K562 (cell line): ENCODE measurements around the gene H3-3A. TPM values are rescaled to one million over a fixed set of nuclear protein-coding genes. Genes with fewer than 3 reads are reported as not detected.

Experiments used
- MED1 ChIP-seq: sonication (generic); formaldehyde crosslinking; IDR thresholded peaks from 2 replicates; pipeline ENCODE4 v1.8.1; 2023; ENCODE audit warnings: missing genetic modification reagents, borderline replicate concordance
- POLR2B ChIP-seq: fragments of 450-650 bp; IDR thresholded peaks from 2 replicates; pipeline ENCODE4 v1.6.1; 2018; ENCODE audit warnings: low read depth; ENCODE audit not compliant: partially characterized antibody
- PTTG1 ChIP-seq: fragments of 450-650 bp; IDR thresholded peaks from 2 replicates; pipeline ENCODE4 v1.6.1; 2016; ENCODE audit warnings: low read depth, mild to moderate bottlenecking, missing genetic modification characterization, missing compliant biosample characterization
- SIN3B ChIP-seq: fragments of 450-650 bp; IDR thresholded peaks from 2 replicates; pipeline ENCODE4 v1.6.1; 2017; ENCODE audit warnings: low read depth, mild to moderate bottlenecking, moderate library complexity
- ZNF518B ChIP-seq: fragments of 250-450 bp; sonication (Bioruptor Pico); IDR thresholded peaks from 2 replicates; pipeline ENCODE4 v1.5.0; 2021; ENCODE audit warnings: mild to moderate bottlenecking, moderate library complexity
- ZNF589 ChIP-seq: fragments of 200-800 bp; sonication (Bioruptor generic); IDR thresholded peaks from 2 replicates; pipeline ENCODE4 v1.6.1; 2016; ENCODE audit warnings: low read depth, missing genetic modification characterization, missing compliant biosample characterization
- polyA plus RNA-seq, 8 experiments: library from polyadenylated mRNA; depleted of rRNA in 4 of 8; stranded (reverse) in 5 of 8; unstranded in 3 of 8; fragments of >200 nt; fragmentation: Nextera tagmentation in 2 of 8; fragmentation: Illumina TruSeq in 1 of 8; extraction: Ambion mirVana in 2 of 8; extraction: Trizol in 1 of 8; gene quantifications; 2 replicates each; pipeline versions ENCODE4 v1.2.1 to v1.2.3, GENCODE V29; 2011 to 2014; ENCODE audit warnings: inconsistent platforms in 1 of 8, missing spikeins in 1 of 8
- total RNA-seq, 7 experiments: library from RNA; depleted of rRNA in 6 of 7; stranded (reverse); fragments of >200 nt in 6 of 7; fragmentation: Illumina TruSeq in 2 of 7; extraction: Trizol in 2 of 7; gene quantifications; 2 replicates each; pipeline versions ENCODE4 v1.2.1 to v1.2.3, GENCODE V29; 2011 to 2021; ENCODE audit warnings: low replicate concordance in 1 of 7

The H3-3A gene
- total and polyA plus RNA-seq, 9 of the 15 experiments (the other 6 are each of a cell fraction or from before 2014, with no cell fraction given) = 426 to 1,083 (median 591) TPM

GRCh38 chr1:226061841-226062557 is 517 bp upstream of the H3-3A start (continued):
- no peak for TF ChIP-seq ZNF518B
- TF ChIP-seq PTTG1 (tag) = no peak
- peak; percentile 96 for TF ChIP-seq ZNF589 (CRISPR knock-in tag)
- 0 out of 2 replicates have a peak, but pooled peaks have one; percentile 43 for TF ChIP-seq SIN3B
- TF ChIP-seq POLR2B = peak; percentile 60
- TF ChIP-seq MED1 = 0 out of 2 replicates have a peak, but pooled peaks have one; percentile 27
- TF ChIP-seq, all 486 proteins: peak for 141
